Measurements from ENCODE around the gene TBCD.

TBCD gene

DNA sequence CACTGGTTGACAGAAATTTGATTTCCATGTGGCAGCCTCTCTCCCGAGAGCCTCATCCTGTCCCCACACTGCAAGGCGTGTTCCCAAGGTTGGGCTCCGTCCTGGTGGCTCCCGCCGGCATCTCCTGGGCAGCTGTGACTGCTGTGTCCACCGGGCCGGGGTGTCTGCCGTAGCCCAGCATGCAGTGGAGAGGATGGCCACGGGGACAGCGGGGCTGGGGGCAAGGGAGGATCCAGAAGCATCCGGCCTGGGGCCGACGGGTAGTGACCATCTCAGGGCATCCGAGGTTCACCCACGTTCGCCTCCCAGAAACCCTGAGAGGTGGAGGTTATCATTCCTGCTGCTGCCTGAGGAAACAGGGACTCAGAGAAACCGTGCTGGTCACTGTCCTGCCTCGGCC lies 46.1 kb upstream of the TBCD start:
- Histone ChIP-seq H3K4me3 (ENCODE audit: low read depth, low read length) (no peak overlapping the region), H3K27ac (no peak overlapping the region), H3K27me3 (replicated peaks) (no peaks in the 10 kb centered on the region), H3K36me3 (replicated peaks) (no peaks in the 10 kb centered on the region)
- TF ChIP-seq, protein P1, sequence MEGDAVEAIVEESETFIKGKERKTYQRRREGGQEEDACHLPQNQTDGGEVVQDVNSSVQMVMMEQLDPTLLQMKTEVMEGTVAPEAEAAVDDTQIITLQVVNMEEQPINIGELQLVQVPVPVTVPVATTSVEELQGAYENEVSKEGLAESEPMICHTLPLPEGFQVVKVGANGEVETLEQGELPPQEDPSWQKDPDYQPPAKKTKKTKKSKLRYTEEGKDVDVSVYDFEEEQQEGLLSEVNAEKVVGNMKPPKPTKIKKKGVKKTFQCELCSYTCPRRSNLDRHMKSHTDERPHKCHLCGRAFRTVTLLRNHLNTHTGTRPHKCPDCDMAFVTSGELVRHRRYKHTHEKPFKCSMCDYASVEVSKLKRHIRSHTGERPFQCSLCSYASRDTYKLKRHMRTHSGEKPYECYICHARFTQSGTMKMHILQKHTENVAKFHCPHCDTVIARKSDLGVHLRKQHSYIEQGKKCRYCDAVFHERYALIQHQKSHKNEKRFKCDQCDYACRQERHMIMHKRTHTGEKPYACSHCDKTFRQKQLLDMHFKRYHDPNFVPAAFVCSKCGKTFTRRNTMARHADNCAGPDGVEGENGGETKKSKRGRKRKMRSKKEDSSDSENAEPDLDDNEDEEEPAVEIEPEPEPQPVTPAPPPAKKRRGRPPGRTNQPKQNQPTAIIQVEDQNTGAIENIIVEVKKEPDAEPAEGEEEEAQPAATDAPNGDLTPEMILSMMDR (IDR thresholded peaks at IDR 0.05; ENCODE audit: low read depth, low read length, missing control alignments), result no peak
- in situ Hi-C loops (cut with HindIII; ENCODE audit: low pct_ligation_motif_present, low sequenced_read_pairs), result no loop called here
- no peak for DNase-seq

DNA sequence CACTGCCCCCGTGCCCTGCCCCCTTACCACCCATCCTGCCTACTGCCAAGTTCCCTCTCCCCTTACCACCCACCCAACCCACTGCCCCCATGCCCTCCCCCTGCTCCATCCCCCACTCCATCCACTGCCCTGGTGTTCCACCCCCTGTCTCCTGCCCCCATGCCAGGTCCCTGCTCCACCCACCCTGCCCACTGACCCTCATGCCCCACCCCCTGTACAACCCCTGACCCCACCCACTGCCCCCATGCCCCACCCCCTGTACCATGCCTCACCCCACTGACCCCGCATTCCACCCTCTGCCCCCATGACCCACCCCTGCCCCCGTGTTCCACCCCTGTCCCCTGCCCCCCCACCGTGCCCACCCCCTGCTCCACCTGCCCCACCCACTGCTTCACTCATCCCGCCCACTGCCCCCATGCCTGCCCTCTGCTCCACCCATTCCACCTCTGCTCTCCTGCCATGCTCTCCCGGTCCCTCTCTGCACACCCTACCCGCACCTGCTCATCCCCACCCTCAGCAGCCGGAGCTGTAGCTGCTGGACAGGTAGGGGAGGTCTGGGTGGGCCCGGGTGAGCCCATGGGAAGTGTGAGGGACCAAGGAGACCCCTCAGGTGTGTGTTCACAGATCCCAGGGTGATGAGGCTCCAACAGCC lies 42.7 kb upstream of the TBCD start:
- no peaks in the 10 kb centered on the region for H3K36me3 ChIP-seq (replicated peaks)
- H3K27me3 ChIP-seq (replicated peaks), result no peaks in the 10 kb centered on the region
- H3K27ac ChIP-seq, result no peak overlapping the region
- no peak for DNase-seq
- TF ChIP-seq, protein P1 (IDR thresholded peaks at IDR 0.05; ENCODE audit: low read depth, low read length, missing control alignments), result no peak
- no peak overlapping the region for H3K4me3 ChIP-seq (ENCODE audit: low read depth, low read length)
- in situ Hi-C loops (cut with HindIII; ENCODE audit: low pct_ligation_motif_present, low sequenced_read_pairs), result no loop called here

DNA sequence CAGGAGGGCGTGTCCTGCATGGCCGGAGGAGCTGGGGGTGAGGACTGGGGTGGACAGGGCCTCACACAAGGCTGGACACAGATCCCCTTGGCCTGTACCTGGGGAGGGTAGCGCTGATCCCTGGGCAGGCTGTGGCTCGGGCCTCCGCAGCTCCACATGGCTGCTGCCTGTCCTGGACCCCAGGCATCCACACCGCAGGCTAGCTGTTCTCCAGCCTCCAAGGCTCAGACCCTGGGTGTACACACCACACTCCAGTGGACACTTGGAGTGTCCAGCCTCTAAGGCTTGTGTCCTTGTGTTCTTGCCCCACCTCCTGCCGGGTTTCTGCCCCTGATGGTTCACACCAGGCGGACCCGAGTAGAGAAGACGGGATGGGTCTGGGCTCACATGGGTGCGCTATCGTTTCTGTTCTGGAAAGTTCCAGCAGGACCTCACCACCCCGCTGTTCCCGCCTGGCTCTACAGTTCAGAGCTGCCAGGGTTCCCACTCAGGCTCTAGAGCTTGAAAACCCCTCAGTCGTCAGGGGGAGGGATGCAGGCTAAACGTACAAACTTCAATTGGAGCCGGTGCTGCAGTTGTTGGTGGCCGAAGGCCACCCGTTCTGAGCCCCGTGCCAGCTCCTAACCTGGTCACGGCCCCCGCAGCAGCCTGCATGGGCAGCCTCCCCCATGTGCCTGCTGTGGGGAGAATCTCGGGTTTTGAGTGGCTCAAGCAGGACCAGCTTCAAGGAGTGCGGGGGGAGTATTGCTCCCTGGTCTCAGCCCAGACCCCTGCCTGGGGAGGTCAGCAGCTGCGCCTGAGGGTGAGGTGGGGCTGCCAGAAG lies 42.0 kb upstream of the TBCD start:
- no peaks in the 10 kb centered on the region for H3K36me3 ChIP-seq (replicated peaks)
- TF ChIP-seq, protein P1 (IDR thresholded peaks at IDR 0.05; ENCODE audit: low read depth, low read length, missing control alignments), result no peak
- in situ Hi-C loops (cut with HindIII; ENCODE audit: low pct_ligation_motif_present, low sequenced_read_pairs), result no loop called here
- no peaks in the 10 kb centered on the region for H3K27me3 ChIP-seq (replicated peaks)
- H3K27ac ChIP-seq, result no peak overlapping the region
- H3K4me3 ChIP-seq (ENCODE audit: low read depth, low read length), result no peak overlapping the region
- no peak for DNase-seq

DNA sequence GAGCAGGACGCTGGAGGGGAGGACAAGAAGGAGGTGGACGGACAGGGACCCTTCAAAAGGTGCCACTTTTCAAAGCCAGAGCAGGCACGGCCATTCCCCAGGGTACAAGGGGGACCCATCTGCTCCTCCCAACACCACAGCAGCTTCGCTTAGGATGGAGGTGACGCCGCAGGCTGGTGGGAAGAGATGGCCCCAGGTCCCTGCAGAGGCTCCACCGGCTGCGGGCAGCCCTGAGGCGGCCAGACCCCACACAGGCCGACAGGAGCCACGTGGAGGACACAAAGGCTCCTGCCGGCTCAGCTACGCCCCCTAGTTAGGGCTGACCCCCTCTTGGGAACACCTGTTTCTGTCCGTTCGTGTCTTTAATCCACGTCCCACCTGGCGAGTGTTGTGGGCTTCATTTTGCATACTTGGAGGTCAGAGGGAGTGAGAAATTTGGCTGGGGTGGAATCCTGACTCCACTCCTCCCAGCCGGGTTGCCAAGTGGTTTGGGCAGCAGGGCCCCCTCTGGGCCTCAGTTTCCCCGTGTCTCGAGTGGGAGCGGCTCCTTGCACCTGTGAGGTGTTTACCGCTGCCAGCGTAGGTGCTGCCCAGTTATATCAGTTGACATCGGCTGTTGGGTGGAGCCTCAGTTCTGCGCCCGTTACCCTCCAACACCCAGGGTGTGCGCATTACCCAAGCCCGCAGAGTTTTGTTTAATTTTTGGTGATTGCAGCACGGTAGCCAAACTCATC lies 41.2 kb upstream of the TBCD start:
- H3K4me3 ChIP-seq (ENCODE audit: low read depth, low read length), result no peak overlapping the region
- DNase-seq, result no peak
- in situ Hi-C loops (cut with HindIII; ENCODE audit: low pct_ligation_motif_present, low sequenced_read_pairs), result no loop called here
- H3K27ac ChIP-seq, result no peak overlapping the region
- H3K27me3 ChIP-seq (replicated peaks), result no peaks in the 10 kb centered on the region
- no peaks in the 10 kb centered on the region for H3K36me3 ChIP-seq (replicated peaks)
- TF ChIP-seq, protein P1 (IDR thresholded peaks at IDR 0.05; ENCODE audit: low read depth, low read length, missing control alignments), result no peak

DNA sequence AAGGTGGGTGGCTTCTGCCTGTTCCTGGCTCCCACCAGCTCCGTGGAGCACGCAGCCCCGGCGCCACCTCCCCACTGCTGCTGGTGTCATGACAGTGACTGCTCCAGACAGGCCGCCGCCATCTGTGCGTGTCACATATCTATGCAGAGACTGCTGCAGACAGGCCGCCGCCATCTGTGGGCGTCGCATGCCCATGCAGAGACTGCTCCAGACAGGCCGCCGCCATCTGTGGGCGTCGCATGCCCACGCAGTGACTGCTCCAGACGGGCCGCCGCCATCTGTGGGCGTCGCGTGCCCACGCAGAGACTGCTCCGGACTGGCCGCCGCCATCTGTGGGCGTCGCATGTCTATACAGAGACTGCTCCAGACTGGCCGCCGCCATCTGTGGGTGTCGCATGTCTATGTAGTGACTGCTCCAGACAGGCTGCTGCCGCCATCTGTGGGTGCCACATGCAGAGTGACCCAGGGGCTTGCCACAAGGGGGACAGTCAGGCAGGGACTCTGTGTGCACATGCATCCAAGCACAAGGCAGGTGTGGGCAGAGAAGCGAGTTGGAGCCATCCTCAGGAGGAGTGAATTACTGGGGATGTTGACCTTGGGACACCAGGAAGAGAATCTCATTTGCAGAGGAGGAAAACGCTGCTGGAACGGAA lies 38.7 kb upstream of the TBCD start:
- no peak overlapping the region for H3K4me3 ChIP-seq (ENCODE audit: low read depth, low read length)
- in situ Hi-C loops (cut with HindIII; ENCODE audit: low pct_ligation_motif_present, low sequenced_read_pairs), result no loop called here
- DNase-seq, result no peak
- TF ChIP-seq, protein P1 (IDR thresholded peaks at IDR 0.05; ENCODE audit: low read depth, low read length, missing control alignments), result no peak
- H3K36me3 ChIP-seq (replicated peaks), result no peaks in the 10 kb centered on the region
- H3K27ac ChIP-seq, result no peak overlapping the region
- H3K27me3 ChIP-seq (replicated peaks), result no peaks in the 10 kb centered on the region
